ENCODE measurements around the gene RPL23.

DNA sequence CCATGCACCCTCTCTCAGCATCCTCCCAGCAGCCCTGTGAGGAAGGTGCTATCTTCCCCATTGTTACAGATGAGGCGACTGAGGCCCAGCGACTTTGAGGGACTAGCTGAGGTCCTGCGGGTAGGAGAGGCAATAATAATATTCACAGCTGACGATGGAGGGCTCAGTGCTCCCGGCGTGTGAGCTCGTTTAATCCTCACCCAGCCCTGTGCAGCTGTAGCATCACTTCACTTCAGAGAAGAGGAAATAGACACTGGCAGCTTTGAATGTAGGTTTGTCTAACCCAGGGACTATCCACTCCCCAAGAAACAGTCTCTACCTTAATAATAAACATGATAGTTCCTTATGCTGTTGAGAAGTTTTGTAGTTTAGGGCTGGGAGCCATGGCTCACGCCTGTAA, 37.9 kb upstream of the RPL23 start:
- TF ChIP-seq, protein P1, sequence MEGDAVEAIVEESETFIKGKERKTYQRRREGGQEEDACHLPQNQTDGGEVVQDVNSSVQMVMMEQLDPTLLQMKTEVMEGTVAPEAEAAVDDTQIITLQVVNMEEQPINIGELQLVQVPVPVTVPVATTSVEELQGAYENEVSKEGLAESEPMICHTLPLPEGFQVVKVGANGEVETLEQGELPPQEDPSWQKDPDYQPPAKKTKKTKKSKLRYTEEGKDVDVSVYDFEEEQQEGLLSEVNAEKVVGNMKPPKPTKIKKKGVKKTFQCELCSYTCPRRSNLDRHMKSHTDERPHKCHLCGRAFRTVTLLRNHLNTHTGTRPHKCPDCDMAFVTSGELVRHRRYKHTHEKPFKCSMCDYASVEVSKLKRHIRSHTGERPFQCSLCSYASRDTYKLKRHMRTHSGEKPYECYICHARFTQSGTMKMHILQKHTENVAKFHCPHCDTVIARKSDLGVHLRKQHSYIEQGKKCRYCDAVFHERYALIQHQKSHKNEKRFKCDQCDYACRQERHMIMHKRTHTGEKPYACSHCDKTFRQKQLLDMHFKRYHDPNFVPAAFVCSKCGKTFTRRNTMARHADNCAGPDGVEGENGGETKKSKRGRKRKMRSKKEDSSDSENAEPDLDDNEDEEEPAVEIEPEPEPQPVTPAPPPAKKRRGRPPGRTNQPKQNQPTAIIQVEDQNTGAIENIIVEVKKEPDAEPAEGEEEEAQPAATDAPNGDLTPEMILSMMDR (IDR thresholded peaks at IDR 0.05), result no peak
- TF ChIP-seq POLR2A (IDR thresholded peaks at IDR 0.05), result no peak

All from esophagus squamous epithelium (tissue), 4 donors.